ENCODE data around the gene UAP1.
"Not testable (repeated sequence)": the region's sequence is repeated elsewhere in the genome, so short reads cannot be mapped to it uniquely, and the experiment has no call there.

UAP1 gene

DNA sequence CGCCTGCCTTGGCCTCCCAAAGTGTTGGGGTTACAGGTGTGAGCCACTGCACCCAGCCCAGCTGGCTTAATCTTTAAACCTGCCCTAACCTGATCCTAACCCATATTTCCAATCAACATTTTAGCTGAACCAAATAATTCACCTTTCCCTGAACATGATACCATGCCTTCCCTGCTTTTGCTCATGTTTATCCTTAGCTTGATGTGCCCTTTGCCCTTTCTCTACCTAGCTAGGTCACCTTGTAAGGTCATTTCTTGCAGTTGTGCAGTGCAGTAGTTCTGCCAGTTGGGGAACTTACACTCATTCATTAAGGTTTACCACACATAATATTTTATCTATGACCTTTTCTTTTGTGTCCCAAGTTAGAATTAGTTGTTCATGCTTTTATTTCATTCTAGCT, 5.3 kb downstream of the UAP1 start:
- DNase-seq: no peak

DNA sequence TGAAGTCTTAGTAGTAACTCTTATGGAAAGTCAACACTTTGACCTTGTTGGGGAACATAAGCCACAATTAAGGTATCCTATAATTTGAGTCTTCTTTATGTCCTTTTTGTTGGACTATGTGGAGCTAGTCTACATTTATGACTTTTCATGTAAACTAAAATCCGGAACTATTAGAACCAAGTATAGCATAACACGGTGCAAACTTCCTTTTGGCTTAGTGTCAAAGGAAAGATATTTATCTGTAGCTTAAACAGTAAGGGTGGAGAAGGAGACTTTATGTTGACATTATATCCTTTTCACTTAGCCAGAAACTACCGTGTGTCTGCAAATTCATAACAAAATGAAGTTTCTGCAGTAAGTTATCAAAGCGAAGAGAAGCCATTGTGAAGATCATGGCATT, 7.3 kb downstream of the UAP1 start:
- DNase-seq: no peak

DNA sequence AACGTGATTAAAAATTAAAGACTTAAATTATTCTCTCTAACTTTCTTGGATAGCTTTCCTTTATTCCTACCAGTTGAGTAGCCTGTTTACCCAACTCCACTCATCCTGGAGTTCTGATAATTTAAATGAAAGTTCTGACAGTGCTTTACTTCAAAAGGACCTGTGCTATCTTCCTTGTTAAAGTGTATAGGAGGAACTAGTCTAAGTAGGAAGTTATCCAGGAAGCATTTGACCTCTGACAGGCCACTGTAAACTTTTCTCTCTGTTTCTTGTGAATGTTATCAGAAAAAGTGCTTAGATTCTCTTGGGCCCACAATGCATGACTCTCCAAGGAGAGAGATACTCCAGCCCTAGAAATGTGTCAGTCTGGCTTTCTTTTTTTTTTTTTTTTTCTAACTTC, 9.2 kb downstream of the UAP1 start:
- DNase-seq: no peak

DNA sequence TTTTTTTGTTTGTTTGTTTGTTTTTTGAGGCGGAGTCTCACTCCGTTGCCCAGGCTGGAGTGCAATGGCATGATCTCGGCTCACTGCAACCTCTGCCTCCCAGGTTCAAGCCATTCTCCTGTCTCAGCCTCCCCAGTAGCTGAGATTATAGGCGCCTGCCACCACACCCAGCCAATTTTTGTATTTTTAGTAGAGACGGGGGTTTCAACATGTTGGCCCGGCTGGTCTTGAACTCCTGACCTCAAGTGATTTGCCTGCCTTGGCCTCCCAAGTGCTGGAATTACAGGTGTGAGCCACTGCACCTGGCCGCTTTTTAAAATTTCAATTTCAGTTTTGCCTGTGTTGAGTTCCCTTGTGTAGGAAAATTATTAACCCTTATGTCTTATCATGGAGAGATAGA, 9.6 kb downstream of the UAP1 start:
- DNase-seq: not testable (repeated sequence)

DNA sequence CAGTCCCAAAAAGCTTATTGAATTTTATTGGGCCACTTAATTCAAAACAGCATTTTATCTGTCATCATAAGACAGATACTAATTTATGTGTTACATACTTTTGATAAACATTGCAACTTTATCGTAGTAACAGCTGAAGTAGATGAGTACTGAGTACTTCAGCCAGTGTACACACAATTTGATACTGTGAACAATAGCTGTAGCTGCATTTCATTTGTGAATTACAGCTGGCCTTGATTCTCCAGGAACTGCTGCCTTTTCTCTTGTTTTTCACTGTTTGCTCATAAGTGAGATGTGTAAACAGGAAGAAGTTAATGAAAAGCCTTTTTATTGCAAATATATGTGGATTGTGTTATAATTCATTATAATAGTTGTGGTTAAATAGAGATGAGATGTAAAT, 10.2 kb downstream of the UAP1 start:
- no peak for DNase-seq

DNA sequence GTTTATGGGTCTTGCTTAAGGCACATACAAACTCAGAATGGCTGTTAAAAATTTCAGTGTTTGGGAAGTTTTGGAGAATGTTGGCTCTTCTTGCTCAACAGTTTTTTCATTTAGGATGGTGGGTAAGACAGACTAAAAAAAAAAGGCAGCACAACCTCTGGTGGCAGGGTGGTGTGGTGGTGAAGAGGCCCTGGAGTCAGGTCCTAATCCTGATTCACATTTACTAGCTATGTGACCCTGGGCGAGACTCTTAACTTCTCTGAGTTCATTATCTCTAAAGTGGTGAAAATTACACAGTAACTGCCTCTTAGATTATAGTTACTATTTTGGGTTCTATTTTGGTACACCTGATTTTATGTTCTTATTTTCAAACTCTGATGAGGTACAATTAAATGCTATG, 11.6 kb downstream of the UAP1 start:
- DNase-seq: no peak

DNA sequence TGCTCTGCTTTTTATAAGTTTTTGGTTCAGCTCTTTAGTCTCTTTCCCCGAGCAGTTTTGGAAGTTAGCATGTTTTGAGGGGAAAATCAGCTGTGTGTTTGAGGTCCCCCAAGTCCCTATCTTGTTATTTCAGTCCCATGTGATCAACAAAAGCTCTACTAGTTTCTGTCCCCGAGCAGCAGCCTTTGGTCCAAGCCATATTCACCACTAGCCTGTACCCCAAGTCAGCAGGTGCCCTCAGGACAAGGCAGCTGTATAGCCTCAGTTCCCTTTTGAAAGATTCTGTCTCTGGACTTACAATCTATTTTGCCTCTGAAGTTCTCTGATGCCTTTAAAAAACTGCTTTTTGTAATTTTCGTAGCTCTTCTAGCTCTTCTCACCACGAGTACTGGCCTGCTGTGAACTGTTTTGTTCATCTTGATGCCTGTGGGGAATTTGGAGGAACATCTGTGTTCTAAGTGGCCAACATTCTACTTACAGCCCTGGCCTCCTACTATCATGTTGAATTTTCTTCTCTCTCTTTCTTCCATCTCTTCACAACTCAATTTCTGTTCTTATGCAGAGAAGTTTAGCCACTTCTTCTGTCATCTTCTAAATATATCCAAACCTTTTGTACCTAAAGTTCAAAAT, 16.7 kb downstream of the UAP1 start:
- no peak for DNase-seq

DNA sequence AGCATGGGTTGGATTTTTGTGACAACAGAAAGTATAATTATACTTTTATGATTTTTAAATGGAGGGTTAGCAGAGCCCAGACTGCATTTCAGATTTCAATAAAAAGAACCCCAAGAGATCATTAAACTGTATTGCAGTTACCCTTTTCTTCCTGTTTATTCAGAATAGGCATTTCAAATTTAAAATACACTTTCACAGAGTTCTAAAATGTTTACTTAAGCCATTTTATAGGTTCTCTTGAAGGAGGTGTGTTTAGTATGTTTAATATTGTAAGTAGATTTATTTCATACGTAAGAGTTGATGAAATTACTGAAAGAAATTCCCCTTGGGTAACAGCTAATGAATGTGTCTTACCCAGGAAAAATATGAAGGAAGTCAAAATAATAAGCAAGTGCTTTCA, 17.4 kb downstream of the UAP1 start:
- no peak for DNase-seq

DNA sequence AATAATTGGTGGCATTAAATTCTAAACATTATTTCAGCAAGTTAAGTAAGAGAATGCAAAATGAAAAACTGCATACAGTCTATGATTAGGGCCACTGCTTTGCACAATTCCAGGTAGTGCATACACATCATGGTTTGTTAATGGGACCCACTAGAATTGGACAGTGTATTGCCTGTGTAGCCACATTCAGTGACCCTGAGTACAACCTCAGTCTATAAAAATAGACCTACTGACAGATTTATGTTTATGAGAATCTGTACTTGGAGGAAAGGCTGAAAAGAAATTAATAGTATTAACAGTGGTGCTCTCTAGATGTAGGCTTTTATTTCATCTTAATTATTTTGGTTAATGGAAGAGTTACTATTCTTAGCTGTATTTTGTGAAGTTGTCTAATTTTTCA, 18.8 kb downstream of the UAP1 start:
- DNase-seq: no peak

DNA sequence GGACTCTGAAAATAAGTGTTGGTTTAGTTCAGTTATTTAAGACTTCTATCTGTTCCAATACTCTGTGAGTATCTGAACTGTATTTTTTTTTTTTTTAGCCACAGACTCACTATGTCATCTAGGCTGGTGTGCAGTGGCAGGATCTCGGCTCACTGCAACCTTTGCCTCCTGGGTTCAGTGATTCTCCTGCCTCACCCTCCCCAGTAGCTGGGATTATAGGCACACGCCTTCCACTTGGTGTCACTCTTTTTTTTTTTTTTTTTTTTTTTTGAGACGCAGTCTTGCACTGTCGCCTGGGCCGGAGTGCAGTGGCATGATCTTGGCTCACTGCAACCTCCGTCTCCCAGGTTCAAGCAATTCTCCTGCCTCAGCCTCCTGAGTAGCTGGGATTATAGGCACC, 21.4 kb downstream of the UAP1 start:
- not testable (repeated sequence) for DNase-seq

DNA sequence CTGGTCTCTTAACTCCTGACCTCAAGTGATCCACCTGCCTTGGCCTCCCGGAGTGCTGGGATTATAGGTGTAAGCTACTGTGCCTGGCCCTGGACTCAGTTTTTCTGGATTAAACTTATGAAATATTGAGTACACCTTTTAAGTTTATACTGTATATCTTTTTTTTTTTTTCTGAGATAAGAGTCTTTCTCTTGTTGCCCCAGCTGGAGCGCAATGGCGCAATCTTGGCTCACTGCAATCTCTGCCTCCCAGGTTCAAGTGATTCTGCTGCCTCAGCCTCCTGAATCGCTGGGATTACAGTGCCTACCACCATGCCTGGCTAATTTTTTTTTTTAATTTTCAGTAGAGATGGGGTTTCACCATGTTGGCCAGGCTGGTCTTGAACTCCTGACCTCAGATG, 23.6 kb downstream of the UAP1 start:
- DNase-seq: not testable (repeated sequence)

DNA sequence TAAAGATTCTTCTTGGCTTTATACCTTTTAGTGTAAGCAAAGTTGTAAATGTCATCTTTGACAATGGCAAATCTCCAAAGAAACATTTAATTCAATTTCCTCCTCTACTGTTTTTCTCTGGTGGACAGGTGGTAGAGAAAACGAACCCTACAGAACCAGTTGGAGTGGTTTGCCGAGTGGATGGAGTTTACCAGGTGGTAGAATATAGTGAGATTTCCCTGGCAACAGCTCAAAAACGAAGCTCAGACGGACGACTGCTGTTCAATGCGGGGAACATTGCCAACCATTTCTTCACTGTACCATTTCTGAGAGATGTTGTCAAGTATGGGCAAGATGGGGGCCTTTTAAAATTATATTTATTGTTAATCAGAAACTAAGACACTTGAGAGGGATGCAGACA, 25.8 kb downstream of the UAP1 start:
- no peak for DNase-seq

DNA sequence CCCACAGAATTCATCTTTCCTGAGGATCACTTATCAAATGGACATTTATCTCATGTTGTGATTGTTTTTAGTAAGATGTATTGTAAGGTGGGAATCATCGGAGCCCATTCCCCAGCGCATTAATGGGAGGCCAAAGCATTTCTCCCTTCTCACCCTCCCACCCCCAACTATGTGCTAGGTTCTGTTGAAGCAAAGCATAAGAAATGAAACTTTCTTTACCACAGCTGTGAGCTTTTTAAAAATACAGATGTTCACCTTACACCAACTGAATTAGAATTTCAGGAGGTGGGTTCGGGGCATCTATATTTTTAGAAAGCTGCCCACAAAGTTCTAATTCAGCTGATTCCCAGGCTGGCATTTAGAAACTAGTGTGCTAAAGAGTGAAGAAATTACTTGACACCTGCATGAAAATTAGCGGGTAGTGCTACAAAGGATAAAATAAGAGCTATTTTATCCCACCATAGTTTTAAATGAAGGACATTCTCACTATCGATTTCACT, 26.3 kb downstream of the UAP1 start:
- no peak for DNase-seq

DNA sequence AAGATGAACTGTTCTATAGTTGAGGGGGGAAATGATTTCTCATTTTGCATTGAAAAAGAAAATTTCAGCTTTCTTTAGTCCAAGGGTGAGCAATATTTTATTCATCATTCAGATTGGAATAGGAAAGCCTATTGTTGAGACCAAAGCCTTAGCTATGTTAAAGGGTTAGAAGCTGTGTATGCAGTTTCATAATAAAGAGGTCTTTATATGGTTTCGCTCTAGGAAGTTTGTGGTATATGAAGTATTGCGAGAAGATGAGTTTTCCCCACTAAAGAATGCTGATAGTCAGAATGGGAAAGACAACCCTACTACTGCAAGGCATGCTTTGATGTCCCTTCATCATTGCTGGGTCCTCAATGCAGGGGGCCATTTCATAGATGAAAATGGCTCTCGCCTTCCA, 28.6 kb downstream of the UAP1 start:
- DNase-seq: no peak

DNA sequence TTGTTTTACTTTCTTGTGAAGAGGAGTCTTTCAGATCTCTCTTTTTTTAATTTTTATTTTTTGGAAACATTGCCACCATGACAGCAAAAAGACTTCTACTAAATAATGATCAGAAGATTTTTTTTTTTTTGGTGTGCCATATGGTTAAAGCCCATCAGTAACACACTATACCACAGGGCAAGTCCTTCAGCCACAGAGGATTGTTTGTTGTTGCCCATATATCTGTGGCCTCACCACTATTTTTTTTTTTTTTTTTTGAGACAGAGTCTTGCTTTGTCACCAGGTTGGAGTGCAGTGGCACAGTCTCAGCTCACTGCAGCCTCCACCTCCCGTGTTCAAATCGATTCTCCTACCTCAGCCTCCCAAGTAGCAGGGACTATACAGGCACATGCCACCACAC, 29.2 kb downstream of the UAP1 start:
- DNase-seq: no peak

DNA sequence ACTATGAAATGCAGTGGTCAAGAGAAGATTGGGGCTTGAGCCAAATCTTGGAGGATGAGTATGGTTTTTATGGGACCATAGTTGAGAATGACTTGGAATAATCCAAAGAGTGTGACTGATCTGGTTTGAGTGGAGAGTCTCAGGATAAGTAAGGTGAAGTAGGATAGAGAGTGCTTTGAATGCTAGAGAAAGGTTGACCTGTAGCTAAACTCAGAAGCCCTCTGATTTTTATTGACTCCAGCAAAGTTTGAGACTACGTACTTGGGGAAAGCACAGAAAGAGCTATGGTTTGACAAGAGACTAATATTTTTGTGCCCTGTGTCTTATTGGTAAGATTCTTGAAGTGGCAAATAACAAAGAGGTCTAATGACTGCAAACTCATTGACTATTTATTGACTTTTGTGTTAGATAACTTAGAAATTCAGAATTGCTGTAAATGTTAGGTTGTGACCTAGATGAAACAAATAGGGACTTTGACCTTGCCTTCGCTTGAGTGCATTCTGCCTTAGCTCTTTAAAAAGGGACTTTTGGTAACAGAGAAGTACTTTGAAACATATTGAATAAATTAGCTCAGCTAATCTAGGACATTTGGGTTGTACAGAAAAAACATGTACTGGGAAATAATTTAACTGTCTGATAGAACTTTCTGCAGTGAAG, 35.1 kb downstream of the UAP1 start:
- DNase-seq: no peak

DNA sequence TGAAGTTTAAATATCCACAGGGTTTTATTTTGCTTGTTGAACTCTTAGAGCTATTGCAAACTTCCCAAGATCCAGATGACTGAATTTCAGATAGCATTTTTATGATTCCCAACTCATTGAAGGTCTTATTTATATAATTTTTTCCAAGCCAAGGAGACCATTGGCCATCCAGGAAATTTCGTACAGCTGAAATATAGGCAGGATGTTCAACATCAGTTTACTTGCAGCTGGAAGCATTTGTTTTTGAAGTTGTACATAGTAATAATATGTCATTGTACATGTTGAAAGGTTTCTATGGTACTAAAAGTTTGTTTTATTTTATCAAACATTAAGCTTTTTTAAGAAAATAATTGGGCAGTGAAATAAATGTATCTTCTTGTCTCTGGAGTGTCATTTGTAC, 37.9 kb downstream of the UAP1 start:
- no peak for DNase-seq

DNA sequence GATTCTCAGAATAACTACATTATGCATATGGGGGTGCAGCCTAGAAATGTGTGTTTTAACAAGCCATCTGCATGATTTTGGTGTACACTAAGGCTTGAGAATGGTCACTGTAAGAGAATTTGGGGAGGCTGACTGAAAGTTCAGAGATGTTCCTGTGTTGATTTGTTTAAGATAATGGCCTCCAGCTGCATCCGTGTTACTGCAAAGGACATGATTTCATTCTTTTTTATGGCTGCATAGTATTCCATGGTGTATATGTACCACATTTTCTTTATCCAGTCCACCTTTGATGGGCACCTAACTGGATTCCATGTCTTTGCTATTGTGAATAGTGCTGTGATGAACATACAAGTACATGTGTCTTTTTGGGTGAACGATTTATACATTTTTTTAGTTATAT, 41.6 kb downstream of the UAP1 start:
- not testable (repeated sequence) for DNase-seq

DNA sequence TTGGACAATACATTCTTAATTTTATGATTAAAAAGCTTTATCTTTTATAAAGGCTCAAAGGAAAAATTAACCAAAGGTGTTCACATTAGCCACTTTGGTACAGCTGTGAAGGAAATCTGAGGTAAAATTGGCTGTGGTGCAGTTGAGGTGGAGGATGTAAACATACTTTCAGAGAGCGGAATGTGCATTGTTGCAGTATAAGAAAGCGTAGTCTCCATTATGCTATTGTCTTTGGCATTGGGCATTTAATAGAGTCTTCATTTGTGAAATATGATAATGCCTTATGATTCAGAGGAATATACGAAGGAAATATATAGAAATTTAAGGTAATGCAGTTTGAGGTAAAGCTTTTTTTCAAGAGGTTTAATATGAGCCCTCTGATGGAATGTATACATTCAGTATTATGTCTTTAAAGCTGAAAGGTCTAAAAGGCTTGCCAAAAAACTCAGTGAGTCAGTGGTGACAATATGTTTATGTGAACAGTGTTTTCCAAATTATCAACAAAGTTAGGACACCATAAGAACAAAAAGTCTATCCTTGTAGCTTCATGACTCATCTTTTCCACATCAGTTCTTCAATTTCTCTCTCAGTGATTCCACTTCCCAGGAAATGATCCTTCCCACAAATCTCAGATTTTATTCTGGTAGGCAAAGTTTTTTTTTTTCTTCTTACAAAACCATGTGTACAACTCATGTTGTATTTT, 43.9 kb downstream of the UAP1 start:
- no peak for DNase-seq

DNA sequence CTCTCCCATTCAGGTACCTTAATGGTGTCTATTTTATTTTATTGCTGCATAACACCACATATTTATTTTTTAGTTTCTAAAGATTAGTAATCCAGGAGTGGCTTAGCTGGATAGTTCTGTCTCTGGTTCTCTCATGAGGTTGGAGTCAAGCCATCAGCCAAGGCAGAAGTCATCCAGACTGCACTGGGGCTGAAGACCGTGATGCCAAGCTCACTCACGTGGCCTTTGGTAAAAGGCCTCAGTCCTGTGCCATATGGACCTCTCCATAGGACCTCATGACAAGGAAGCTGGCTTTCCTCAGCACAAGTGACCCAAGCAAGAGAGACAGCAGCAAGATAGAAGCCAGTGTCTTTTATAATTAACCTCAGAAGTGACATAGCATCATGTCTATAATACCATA, 47.8 kb downstream of the UAP1 start:
- DNase-seq: no peak

DNA sequence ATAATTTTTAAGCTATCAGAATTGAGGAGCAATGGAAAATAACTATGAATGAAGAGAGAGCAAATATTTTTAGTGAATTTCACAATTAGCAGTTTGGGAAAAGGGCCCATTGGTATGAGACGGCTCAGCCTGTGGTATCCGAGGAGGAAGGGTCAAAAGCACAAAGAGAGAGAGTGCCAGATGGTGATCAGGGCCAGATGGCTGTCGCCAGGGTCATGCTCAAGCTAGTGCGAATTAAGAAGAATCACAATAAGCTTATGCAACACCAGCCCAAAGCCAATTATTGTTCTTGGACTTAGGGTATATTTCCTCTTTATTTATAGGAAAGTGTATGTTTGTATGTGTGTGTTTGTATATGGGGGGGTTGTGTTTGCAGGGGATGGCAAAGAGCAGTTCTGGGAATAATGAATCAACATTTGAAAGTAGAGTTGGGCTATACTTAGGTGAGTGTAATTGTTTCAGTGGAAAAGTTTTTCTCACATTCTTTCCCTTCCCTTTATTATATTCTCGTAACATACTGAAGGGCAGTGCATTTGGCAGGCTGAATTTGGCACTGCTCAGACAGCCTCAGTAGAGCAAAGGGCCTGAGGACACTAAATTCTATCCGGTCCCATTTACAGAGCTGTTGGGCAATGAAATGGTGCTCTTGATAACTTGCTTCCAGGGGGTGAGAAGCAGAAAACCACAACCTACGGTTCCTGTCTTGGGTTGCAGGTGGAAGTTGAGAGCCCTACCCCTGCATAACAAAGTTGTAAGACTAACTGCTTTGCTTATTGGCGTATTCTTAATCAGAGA, 51.3 kb downstream of the UAP1 start:
- DNase-seq: no peak

DNA sequence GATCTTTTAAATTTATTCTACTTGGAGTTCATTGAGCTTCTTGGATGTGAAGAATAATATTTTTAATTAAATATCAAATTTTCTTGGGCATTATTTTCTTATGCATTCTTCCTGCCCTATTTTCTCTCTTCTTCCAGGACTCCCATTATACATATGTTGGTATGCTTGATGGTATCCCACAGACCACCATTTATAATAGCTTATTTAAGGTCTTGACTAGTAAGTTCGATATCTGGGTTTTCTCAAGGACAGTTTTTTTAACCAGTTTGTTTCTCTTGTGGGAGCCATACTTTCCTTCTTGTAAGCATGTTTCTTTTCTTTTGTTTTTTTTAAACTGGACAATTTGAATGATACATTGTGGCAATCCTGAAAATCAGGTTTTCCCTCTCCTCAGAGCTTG, 55.3 kb downstream of the UAP1 start:
- no peak for DNase-seq

DNA sequence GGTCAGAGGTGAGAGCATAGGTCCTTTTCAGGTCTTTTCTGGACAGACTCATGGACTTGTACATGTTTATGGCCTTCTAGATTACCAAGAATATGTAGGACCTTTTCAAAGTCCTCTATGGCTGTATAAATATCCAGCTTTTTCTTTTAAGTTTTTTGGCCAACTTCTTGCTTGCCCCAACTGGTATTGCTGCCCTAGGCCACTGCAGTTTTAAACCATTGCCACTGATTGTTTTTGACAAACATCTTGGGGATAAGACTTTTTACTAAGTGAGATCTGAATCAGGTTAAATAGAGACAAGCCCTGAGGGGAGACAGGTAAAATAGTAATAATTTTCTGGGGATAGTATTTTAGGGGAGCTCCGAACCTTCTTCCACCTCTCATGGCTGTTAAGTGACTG, 56.0 kb downstream of the UAP1 start:
- no peak for DNase-seq

DNA sequence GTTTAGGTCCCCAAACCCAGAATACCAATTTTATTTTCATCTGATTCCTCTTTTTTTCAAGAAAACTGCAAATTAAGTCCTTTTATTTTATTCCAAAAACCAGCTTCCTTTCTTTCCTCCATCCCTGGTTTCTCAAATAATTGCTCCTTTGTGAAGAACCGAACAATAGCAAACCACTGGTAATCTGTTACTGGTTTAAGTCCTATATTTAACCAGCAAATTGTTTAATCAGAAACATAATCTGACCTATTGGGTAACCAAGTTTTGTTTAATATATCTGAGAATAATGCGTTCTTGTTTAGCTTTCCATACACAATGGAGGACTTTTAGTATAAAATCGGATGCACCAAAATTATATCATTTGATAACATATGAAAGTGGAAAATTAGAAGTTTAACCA, 57.6 kb downstream of the UAP1 start:
- DNase-seq: no peak

Data from NCI-H187 treated with DMSO at 0.1 percent for 48 hours (cell line).